ENCODE results near the gene ZNF17.

The ZNF17 gene

GRCh38 chr19:57434386-57435061, 23.6 kb downstream of the ZNF17 start:
- no peak for DNase-seq

DNA sequence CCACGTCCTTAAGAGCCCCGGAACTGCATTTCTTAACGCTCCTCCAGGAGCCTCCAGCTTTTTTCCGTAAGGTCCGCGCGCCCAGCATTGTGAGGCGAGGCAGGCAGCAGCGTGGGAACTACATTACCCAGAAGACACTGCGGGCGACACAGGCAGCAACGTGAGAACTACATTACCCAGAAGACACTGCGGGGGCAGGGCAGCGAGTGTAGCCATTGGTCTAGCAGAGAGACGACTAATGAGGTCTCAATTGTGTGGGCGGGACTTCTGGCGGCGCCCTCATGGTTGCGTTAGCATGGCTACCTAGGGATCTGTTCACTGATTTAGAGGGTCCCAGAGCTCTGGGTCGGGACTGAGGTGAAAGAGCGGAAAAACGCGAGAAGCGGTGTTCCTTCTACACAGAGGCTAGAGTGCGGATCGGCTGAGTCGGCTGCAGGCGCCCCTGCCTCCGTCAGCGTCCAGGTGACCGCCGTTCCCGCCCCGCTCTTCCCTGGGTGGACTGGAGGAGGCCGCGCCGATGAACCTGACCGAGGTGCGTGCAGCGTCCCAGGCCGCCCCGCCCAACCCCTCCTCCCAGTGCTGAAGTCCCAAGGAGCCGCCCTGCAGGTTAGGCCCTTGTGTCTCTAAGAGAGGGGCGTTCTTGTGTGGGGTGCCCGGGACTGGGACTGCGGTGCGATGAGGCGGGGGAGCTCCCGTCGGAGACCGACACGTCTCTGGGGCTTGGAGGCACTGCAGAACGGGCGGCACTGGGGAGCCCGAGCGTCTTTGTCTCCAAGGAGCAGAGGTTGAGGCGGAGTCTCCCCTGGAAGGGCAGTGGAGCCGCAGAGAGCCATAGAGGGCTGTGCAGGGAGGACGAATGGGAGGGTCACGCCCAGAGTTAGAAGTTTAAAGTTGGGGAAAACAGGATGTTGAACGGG, 24.4 kb downstream of the ZNF17 start, which contains the start of gene ZNF749:
ZNF749 (plus strand) TSS at position 264 of the 917 bp plus-strand sequence; CDS start at position 518, 254 bp downstream.
- DNase-seq = peak; percentile 45

DNA sequence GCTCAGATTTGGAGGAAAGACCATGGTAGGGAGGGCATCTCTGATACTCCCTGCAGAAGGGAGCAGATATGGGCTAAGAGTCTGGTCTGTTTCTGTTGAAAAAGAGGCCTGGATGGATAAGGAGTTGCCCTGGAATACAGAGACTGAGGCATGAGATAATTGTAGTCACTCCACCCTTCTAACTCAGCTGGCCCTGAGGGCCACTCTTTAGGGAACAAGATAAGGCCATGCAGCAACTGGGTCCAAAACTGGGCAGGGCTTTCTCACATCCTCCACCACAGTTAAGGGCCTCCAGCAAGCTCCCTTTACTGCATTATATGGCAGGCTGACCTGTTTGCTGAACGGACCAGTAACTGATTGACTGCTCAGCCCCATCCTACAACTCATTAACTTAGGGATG, 25.5 kb downstream of the ZNF17 start:
- DNase-seq = no peak

DNA sequence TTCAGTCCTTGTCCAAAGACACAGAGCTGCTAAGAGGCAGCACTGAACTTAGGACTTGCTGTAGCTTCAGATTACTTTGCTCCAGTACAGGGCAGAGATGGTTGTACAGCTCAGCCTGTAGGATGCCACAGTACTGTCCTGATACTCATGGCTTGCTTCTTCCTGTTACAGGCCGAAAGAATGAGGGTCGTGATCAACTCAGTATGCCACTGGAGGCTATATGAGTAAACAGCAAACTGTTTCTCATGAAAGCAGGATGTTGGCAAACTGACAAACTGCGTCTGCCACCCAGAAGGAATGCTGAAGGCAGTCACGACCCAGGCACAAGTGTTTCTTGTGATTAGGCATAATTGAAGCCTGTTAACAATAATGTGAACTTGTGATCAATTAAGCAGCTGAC, 27.0 kb downstream of the ZNF17 start:
- no peak for DNase-seq

GRCh38 chr19:57438925-57439324, 28.0 kb downstream of the ZNF17 start:
- no peak for DNase-seq

DNA sequence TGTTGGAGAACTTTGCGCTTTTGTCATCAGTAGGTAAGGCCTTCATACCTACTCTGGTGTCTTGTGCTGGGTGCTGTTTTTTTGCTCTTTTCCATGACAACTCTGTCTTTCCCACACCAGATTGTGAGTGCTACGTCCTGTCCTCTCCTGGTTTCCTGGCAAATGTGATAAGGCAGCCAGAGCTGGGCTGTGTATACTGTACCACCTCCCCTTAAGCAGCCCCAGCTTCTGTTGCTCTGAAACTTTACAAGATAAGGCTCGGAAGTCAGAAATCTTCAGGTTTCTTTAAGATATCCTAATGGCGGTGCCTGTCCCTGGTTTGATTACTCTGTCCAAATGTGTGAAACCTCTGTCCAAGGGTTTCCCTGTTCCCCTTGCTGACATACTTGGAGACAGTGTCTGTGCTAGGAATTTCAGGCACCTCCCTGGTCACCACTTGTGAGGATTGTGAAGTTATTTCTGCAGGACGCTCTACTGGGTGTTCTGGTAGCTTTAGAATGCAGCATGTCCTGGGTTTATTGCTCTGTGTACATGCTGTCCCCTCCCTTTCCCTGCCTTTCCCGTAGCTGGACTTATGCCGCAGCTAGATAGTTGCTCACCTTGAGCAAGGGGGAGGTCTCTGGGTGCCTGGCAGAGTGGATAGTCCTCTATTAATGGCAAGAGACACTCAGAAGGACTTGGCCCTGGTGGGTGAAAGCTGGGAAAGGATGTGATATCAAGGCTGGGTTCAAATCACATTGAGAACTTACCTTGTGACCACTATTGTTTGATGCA, 31.2 kb downstream of the ZNF17 start:
- DNase-seq = no peak

GRCh38 chr19:57443121-57443696, 32.2 kb downstream of the ZNF17 start:
- DNase-seq = no peak

GRCh38 chr19:57452307-57452706, 41.3 kb downstream of the ZNF17 start:
- DNase-seq = no peak

DNA sequence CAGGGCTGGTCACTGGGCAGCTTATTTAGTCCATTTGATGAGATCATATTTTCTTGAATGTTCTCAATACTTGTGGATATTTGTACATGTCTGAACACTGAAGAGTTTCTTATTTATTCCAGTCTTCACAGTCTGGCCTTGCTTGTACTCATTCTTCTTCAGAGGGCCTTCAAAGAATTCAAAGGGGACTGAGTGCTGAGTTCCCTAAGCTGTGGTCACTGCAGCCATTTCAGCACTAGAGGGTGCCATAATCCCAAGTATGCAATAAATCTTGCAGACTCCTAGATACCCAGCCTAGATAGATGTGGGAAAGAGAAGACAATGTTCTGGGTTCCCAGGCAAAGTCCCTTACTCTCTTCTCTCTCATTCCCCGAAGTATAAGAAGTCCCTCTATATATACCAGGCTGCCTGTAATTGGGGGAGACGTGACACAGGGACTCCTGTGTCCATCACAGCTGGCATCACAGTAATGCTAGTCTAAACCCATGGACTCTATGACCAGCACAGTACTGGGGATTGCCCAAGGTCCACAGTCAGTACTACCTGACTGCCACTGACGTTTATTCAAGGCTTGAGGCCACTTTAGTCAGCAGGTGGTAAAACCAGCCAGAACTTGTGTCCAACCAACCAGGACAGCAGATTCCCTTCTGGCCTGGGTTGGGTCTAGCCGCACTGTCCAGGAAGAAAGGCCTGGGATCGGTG, 54.9 kb downstream of the ZNF17 start:
- DNase-seq = no peak

GRCh38 chr19:57466489-57466888, 55.5 kb downstream of the ZNF17 start:
- no peak for DNase-seq
